ENCODE measurements around the gene SCGN.

Gene SCGN

DNA sequence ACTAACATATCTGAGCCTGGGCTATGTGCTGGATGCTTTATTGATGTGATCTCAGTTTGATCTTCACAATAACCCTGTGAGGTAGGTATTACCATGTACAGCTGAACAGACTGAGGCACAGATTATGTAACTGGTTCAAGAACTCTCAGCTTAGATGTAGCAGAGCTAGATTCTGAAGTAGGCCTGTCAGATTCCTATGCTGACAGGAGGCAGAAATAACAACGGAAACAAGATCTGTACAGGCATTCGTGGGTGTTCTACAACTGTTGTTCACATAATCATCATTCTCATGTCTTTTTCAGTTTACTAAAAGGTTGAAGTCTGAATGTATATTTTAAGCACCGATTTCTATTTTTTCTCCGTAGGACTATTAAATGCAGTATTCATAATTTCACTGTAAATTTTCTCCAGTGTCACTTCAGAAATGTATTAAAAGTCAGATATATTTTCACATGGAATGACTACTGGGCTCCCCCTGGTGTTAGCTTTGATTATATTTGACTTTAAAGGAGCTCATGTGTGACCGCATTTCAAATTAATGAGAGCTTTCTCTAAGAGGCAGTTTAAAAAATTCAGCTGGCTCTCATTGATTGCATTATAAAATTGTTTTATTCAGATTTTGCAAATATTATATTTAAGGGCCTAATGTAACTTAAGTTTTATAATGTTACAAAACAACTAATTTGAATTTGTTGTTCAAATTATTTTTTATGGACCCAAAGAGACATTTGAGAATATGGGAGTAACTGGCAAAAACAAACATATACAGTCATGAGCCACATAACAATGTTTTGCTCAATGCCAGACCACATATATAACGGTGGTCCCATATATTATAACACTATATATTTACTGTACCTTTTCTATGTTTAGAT is 66.1 kb downstream of the SCGN start:
- TF ChIP-seq RAD21 (IDR thresholded peaks at IDR 0.05; ENCODE audit: low read depth): peak; percentile 45
- no peak for TF ChIP-seq ZBTB7A (IDR thresholded peaks at IDR 0.05; ENCODE audit: low read depth)

DNA sequence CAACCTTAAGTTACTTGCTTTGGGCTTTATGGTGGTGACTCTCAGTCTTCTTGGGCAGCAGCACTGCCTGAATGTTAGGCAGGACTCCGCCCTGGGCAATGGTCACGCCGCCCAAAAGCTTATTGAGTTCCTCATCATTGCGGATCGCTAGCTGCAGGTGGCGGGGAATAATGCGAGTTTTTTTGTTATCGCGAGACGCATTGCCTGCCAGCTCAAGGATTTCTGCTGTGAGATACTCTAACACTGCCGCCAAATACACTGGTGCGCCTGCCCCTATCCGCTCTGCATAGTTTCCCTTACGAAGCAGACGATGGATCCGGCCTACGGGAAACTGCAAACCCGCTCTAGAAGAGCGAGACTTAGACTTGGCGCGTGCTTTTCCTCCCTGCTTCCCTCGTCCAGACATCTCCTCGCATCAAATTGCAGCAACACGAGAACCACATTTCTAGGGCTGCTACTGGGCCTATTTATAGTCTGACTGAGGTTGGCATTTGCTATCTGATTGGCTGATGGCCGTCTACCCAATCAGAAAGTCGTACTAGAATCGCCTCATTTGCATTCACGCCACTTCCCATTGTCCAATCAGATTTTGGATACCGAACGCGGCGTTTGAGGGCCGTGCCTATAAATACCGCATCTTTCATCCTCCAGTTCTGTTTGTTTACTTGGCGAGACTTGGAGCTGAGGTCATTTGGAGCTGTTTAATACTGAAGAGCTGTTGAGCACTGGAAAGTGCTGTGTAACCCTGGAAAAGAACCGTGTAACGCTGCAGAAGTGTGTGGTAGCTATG is 74.3 kb downstream of the SCGN start:
- TF ChIP-seq, protein P1, sequence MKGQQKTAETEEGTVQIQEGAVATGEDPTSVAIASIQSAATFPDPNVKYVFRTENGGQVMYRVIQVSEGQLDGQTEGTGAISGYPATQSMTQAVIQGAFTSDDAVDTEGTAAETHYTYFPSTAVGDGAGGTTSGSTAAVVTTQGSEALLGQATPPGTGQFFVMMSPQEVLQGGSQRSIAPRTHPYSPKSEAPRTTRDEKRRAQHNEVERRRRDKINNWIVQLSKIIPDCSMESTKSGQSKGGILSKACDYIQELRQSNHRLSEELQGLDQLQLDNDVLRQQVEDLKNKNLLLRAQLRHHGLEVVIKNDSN (IDR thresholded peaks at IDR 0.05): no peak
- TF ChIP-seq, protein P2, sequence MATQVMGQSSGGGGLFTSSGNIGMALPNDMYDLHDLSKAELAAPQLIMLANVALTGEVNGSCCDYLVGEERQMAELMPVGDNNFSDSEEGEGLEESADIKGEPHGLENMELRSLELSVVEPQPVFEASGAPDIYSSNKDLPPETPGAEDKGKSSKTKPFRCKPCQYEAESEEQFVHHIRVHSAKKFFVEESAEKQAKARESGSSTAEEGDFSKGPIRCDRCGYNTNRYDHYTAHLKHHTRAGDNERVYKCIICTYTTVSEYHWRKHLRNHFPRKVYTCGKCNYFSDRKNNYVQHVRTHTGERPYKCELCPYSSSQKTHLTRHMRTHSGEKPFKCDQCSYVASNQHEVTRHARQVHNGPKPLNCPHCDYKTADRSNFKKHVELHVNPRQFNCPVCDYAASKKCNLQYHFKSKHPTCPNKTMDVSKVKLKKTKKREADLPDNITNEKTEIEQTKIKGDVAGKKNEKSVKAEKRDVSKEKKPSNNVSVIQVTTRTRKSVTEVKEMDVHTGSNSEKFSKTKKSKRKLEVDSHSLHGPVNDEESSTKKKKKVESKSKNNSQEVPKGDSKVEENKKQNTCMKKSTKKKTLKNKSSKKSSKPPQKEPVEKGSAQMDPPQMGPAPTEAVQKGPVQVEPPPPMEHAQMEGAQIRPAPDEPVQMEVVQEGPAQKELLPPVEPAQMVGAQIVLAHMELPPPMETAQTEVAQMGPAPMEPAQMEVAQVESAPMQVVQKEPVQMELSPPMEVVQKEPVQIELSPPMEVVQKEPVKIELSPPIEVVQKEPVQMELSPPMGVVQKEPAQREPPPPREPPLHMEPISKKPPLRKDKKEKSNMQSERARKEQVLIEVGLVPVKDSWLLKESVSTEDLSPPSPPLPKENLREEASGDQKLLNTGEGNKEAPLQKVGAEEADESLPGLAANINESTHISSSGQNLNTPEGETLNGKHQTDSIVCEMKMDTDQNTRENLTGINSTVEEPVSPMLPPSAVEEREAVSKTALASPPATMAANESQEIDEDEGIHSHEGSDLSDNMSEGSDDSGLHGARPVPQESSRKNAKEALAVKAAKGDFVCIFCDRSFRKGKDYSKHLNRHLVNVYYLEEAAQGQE (IDR thresholded peaks at IDR 0.05; ENCODE audit: low read depth): no peak
- TF ChIP-seq FOXM1 (IDR thresholded peaks at IDR 0.05; ENCODE audit: borderline replicate concordance, low read depth): no peak
- no peak for TF ChIP-seq CEBPB (IDR thresholded peaks at IDR 0.05)
- no peak for TF ChIP-seq YY1 (IDR thresholded peaks at IDR 0.05; ENCODE audit: low read depth)
- no peak for TF ChIP-seq TCF12 (IDR thresholded peaks at IDR 0.05; ENCODE audit: low read depth)
- no peak for TF ChIP-seq CREB1 (IDR thresholded peaks at IDR 0.05; ENCODE audit: low read depth)
- TF ChIP-seq ZBTB7A (IDR thresholded peaks at IDR 0.05; ENCODE audit: low read depth): no peak
- TF ChIP-seq RAD21 (IDR thresholded peaks at IDR 0.05; ENCODE audit: low read depth): no peak
- TF ChIP-seq, protein P3, sequence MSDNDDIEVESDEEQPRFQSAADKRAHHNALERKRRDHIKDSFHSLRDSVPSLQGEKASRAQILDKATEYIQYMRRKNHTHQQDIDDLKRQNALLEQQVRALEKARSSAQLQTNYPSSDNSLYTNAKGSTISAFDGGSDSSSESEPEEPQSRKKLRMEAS (IDR thresholded peaks at IDR 0.05): no peak
- no peak for TF ChIP-seq EGR1 (IDR thresholded peaks at IDR 0.05)
- no peak for TF ChIP-seq NFIC (IDR thresholded peaks at IDR 0.05)
- no peak for TF ChIP-seq TEAD4 (IDR thresholded peaks at IDR 0.05)
- TF ChIP-seq TAF1 (IDR thresholded peaks at IDR 0.05; ENCODE audit: low read depth): no peak
- no peak for TF ChIP-seq EP300 (IDR thresholded peaks at IDR 0.05; ENCODE audit: borderline replicate concordance)

DNA sequence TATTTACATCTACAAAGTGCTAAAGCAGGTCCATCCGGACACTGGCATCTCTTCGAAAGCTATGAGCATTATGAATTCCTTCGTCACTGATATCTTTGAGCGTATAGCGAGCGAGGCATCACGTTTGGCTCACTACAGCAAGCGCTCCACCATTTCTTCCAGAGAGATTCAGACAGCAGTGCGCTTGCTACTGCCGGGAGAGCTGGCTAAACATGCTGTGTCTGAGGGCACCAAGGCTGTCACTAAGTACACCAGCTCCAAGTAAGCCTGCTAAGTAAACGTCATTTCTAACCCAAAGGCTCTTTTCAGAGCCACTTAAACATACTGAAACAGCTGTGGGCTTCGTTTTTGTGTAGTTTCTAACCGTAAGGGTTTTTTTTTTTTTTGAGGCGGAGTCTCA is 75.0 kb downstream of the SCGN start:
- no peak for TF ChIP-seq EGR1 (IDR thresholded peaks at IDR 0.05)

DNA sequence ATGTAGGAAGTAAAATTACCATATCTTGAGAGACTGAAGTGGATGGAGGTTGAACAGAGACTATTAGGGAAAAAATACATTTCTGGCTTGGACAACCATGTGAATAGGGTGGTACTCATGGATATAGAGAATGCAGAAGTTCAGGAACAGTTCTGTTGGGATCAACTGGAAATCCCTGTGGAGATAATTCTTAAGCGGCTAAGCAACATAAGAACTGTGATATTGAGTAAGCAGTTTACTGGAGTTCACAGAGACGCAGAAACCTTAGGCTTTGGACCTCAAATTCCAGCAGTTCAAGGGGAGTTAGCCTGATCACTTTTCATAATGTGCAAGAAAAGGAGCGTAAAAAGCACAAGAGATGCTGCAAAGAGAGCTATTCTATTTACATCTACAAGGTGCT is 78.9 kb downstream of the SCGN start:
- TF ChIP-seq FOXM1 (IDR thresholded peaks at IDR 0.05; ENCODE audit: borderline replicate concordance, low read depth) (no peak), TEAD4 (IDR thresholded peaks at IDR 0.05) (no peak), YY1 (IDR thresholded peaks at IDR 0.05; ENCODE audit: low read depth) (no peak), EP300 (IDR thresholded peaks at IDR 0.05; ENCODE audit: borderline replicate concordance) (no peak), TCF12 (IDR thresholded peaks at IDR 0.05; ENCODE audit: low read depth) (no peak), CREB1 (IDR thresholded peaks at IDR 0.05; ENCODE audit: low read depth) (no peak), TAF1 (IDR thresholded peaks at IDR 0.05; ENCODE audit: low read depth) (no peak), EGR1 (IDR thresholded peaks at IDR 0.05) (no peak), RAD21 (IDR thresholded peaks at IDR 0.05; ENCODE audit: low read depth) (no peak), CEBPB (IDR thresholded peaks at IDR 0.05) (no peak), ZBTB7A (IDR thresholded peaks at IDR 0.05; ENCODE audit: low read depth) (no peak), NFIC (IDR thresholded peaks at IDR 0.05) (no peak)
- TF ChIP-seq, protein P2 (IDR thresholded peaks at IDR 0.05; ENCODE audit: low read depth): no peak
- TF ChIP-seq, protein P1 (IDR thresholded peaks at IDR 0.05): no peak
- TF ChIP-seq, protein P3 (IDR thresholded peaks at IDR 0.05): no peak

DNA sequence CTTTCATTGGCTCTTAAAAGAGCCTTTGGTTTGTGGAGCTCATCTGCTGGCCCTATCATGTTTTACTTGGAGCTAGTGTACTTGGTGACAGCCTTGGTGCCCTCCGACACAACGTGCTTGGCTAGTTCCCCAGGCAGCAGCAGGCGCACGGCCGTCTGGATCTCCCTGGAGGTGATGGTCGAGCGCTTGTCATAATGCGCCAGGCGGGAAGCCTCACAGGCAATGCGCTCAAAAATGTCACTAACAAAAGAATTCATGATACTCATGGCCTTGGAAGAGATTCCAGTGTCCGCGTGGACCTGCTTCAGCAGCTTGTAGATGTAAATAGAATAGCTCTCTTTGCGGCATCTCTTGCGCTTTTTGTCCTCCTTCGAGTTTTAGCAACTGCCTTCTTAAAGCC is 79.7 kb downstream of the SCGN start:
- TF ChIP-seq YY1 (IDR thresholded peaks at IDR 0.05; ENCODE audit: low read depth) (no peak), TEAD4 (IDR thresholded peaks at IDR 0.05) (no peak), CEBPB (IDR thresholded peaks at IDR 0.05) (no peak), FOXM1 (IDR thresholded peaks at IDR 0.05; ENCODE audit: borderline replicate concordance, low read depth) (no peak), ZBTB7A (IDR thresholded peaks at IDR 0.05; ENCODE audit: low read depth) (no peak), CREB1 (IDR thresholded peaks at IDR 0.05; ENCODE audit: low read depth) (no peak), TAF1 (IDR thresholded peaks at IDR 0.05; ENCODE audit: low read depth) (no peak)
- TF ChIP-seq, protein P1 (IDR thresholded peaks at IDR 0.05): no peak
- TF ChIP-seq, protein P2 (IDR thresholded peaks at IDR 0.05; ENCODE audit: low read depth): no peak
